GM12878 (cell line): ENCODE results near the gene ZNF616. TPM values are rescaled to one million over a fixed set of nuclear protein-coding genes. Genes with fewer than 3 reads are reported as not detected.

Experiments used
- ATAC-seq: fragments of 200-7000 bp; cut with Tn5 transposase; 3 replicates; pipeline ENCODE4 v1.9.1; 2020; ENCODE audit warnings: mild to moderate bottlenecking, moderate library complexity
- BruUV-seq: library from RNA; stranded (reverse); fragments of 400-500 nt; replicated peaks from 2 replicates; lab custom pipeline; 2021; lab: Mats Ljungman, UMichigan
- CTCF ChIA-PET: fragments of 300-600 bp; sonication (Branson Sonifier 250); formaldehyde crosslinking; extraction: SDS; loops from one replicate; lab custom pipeline; 2021; ENCODE audit warnings: inconsistent platforms; lab: Yijun Ruan, JAX
- POLR2A ChIA-PET: fragments of 350-600 bp; formaldehyde crosslinking; extraction: SDS; loops from one replicate; lab custom pipeline; 2021; ENCODE audit warnings: inconsistent platforms; lab: Charles Lee
- RAD21 ChIA-PET: fragments of 300-600 bp; sonication (Branson Sonifier 250); formaldehyde crosslinking; loops from one replicate; lab custom pipeline; 2023; ENCODE audit warnings: antibody characterized with exemption; ENCODE audit not compliant: unreplicated experiment; lab: Charles Lee
- SMC1A ChIA-PET: fragments of 300-600 bp; sonication (Branson Sonifier 250); formaldehyde crosslinking; loops from one replicate; lab custom pipeline; 2023; ENCODE audit not compliant: unreplicated experiment, uncharacterized antibody; lab: Charles Lee
- DNase-seq: peaks from one replicate; pipeline ENCODE4 v3.0.0-alpha.2; 2011; ENCODE audit warnings: low read depth, low spot score
- FAIRE-seq: peaks from 3 replicates; lab custom pipeline; 2011; peaks lifted over from hg19 to GRCh38; lab: Jason Lieb, UNC
- H2AFZ ChIP-seq: 2 replicates; pipeline ENCODE4 v1.6.0; 2011; ENCODE audit warnings: low read depth, low read length, control low read depth; ENCODE audit not compliant: control insufficient read depth
- H3K27ac ChIP-seq: 2 replicates; pipeline ENCODE4 v1.5.1; 2011; ENCODE audit warnings: control low read depth; ENCODE audit not compliant: control insufficient read depth, insufficient read depth
- H3K27me3 ChIP-seq, 2 experiments: replicated peaks in 1 of 2; 2 replicates each; pipeline versions ENCODE4 v1.6.0 to v1.6.1; 2011; ENCODE audit warnings: low read length in 1 of 2; ENCODE audit not compliant: control insufficient read depth in 2 of 2, insufficient read depth in 2 of 2
- H3K36me3 ChIP-seq, 2 experiments: 2 replicates each; pipeline ENCODE4 v1.5.1; 2011; ENCODE audit warnings: low read length in 1 of 2; ENCODE audit not compliant: control insufficient read depth in 2 of 2, insufficient read depth in 2 of 2
- H3K4me1 ChIP-seq: 2 replicates; pipeline ENCODE4 v1.6.1; 2011; ENCODE audit warnings: mild to moderate bottlenecking, low read length, moderate library complexity, mixed read lengths; ENCODE audit not compliant: control insufficient read depth, insufficient read depth
- H3K4me2 ChIP-seq: 2 replicates; pipeline ENCODE4 v1.6.0; 2011; ENCODE audit warnings: control low read depth; ENCODE audit not compliant: control insufficient read depth, insufficient read depth
- H3K4me3 ChIP-seq: fragments of 200-600 bp; sonication (generic); 2 replicates; pipeline ENCODE4 v1.5.1; 2016
- H3K79me2 ChIP-seq: 2 replicates; pipeline ENCODE4 v1.6.0; 2011; ENCODE audit warnings: low read length; ENCODE audit not compliant: control insufficient read depth, insufficient read depth
- H3K9ac ChIP-seq: 2 replicates; pipeline ENCODE4 v1.8.0; 2011; ENCODE audit warnings: low read length, control low read depth, mixed read lengths; ENCODE audit not compliant: control insufficient read depth, insufficient read depth
- H3K9me3 ChIP-seq: replicated peaks from 3 replicates; pipeline ENCODE4 v1.5.1; 2011; ENCODE audit warnings: mild to moderate bottlenecking, low read length; ENCODE audit not compliant: control insufficient read depth, insufficient read depth
- H4K20me1 ChIP-seq: 2 replicates; pipeline ENCODE4 v1.6.0; 2011; ENCODE audit not compliant: control insufficient read depth, insufficient read depth
- ATF3 ChIP-seq: IDR thresholded peaks from 2 replicates; pipeline ENCODE4 v1.6.1; 2011; ENCODE audit warnings: low read depth, mild to moderate bottlenecking, low read length, moderate library complexity, borderline replicate concordance; ENCODE audit errors: extremely low read depth
- ATF7 ChIP-seq: fragments of 450-650 bp; IDR thresholded peaks from 2 replicates; pipeline ENCODE4 v1.6.1; 2016; ENCODE audit warnings: low read depth, mild to moderate bottlenecking
- CREB1 ChIP-seq: IDR thresholded peaks from 2 replicates; pipeline ENCODE4 v1.6.1; 2012; ENCODE audit warnings: low read depth, mild to moderate bottlenecking, inconsistent platforms
- CREM ChIP-seq: IDR thresholded peaks from 2 replicates; pipeline ENCODE4 v1.6.1; 2014; ENCODE audit warnings: antibody characterized with exemption, low read depth
- E4F1 ChIP-seq: fragments of 450-650 bp; IDR thresholded peaks from 2 replicates; pipeline ENCODE4 v1.6.1; 2018; ENCODE audit warnings: borderline replicate concordance, mild to moderate bottlenecking; ENCODE audit not compliant: partially characterized antibody
- HDAC6 ChIP-seq: fragments of 200-600 bp; sonication (generic); IDR thresholded peaks from one replicate; pipeline ENCODE4 v1.8.0; 2017; ENCODE audit warnings: antibody characterized with exemption; ENCODE audit not compliant: unreplicated experiment
- IRF3 ChIP-seq: fragments of 450-650 bp; IDR thresholded peaks from 2 replicates; pipeline ENCODE4 v1.6.1; 2014; ENCODE audit warnings: mild to moderate bottlenecking
- MXI1 ChIP-seq: fragments of 150-350 bp; IDR thresholded peaks from 2 replicates; pipeline ENCODE4 v1.6.1; 2011; ENCODE audit warnings: low read depth, mild to moderate bottlenecking, inconsistent platforms, low read length, improper control_type of control experiment
- RAD51 ChIP-seq: fragments of 450-650 bp; IDR thresholded peaks from 2 replicates; pipeline ENCODE4 v1.6.1; 2016; ENCODE audit warnings: moderate library complexity, mild to moderate bottlenecking, inconsistent platforms
- WRNIP1 ChIP-seq: IDR thresholded peaks from 2 replicates; pipeline ENCODE4 v1.6.1; 2011; ENCODE audit warnings: low read depth, low read length, improper control_type of control experiment, borderline replicate concordance
- WGBS: methylation state at CpG from one replicate; pipeline ENCODE4 v1.1.6; 2016; ENCODE audit warnings: low lambda C conversion rate; ENCODE audit not compliant: insufficient replicate concordance, insufficient coverage; ENCODE audit errors: missing lambda C conversion rate; 5-methylcytosine and 5-hydroxymethylcytosine counted together
- in situ Hi-C: fragments of 300-500 bp; cut with MboI; formaldehyde crosslinking; loops from 9 replicates; pipeline ENCODE4 v1.14.3; 2018; ENCODE audit warnings: mixed read lengths
- intact Hi-C: fragments of 100-400 bp; cut with micrococcal nuclease; formaldehyde crosslinking; loops from one replicate; pipeline ENCODE4 v1.14.2; 2022; ENCODE audit not compliant: unreplicated experiment
- polyA plus RNA-seq, 11 experiments: library from polyadenylated mRNA; depleted of rRNA in 4 of 11; unstranded in 6 of 11; stranded (reverse) in 5 of 11; fragments of >200 nt; fragmentation: Nextera tagmentation in 4 of 11; fragmentation: Illumina TruSeq in 1 of 11; extraction: Ambion mirVana in 4 of 11; extraction: Trizol in 1 of 11; gene quantifications; 1 replicate in 1 of 11; 2 replicates in 10 of 11; pipeline versions ENCODE4 v1.2.1 to v1.2.3, GENCODE V29; 2011 to 2016; ENCODE audit warnings: inconsistent platforms in 2 of 11, missing spikeins in 2 of 11, low read depth in 1 of 11
- total RNA-seq, 4 experiments: library from RNA; depleted of rRNA in 3 of 4; stranded (reverse); fragments of >200 nt in 3 of 4; fragmentation: Illumina TruSeq in 1 of 4; extraction: Trizol in 1 of 4; gene quantifications; 2 replicates each; pipeline versions ENCODE4 v1.2.1 to v1.2.3, GENCODE V29; 2013 to 2021

The ZNF616 gene
- total and polyA plus RNA-seq, 10 of the 15 experiments (the other 5 are each of a cell fraction or from before 2014, with no cell fraction given): 1.1 to 5.9 (median 3.8) TPM

GRCh38 chr19:52138278-52138982 lies 1.3 kb downstream of the ZNF616 start (continued):
- TF ChIP-seq E4F1 (no peak), IRF3 (no peak)

GRCh38 chr19:52120286-52120685 lies 19.5 kb downstream of the ZNF616 start:
- Histone ChIP-seq H4K20me1 (no peaks in the 10 kb centered on the region), H3K9me3 (peaks cover 52% of the 10 kb centered on the region), H3K4me1 (no peaks in the 10 kb centered on the region), H3K27ac (no peak overlapping the region), H3K4me2 (no peak overlapping the region), H3K27me3 (no peaks in the 10 kb centered on the region), H2AFZ (no peak overlapping the region), H3K79me2 (no peaks in the 10 kb centered on the region), H3K36me3 (peaks cover 4 to 14% of the 10 kb centered on the region in 2 experiments), H3K4me3 (no peak overlapping the region), H3K9ac (no peak overlapping the region)
- FAIRE-seq: no peak
- BruUV-seq: no TSS peak
- in situ Hi-C loops (no loop called here), intact Hi-C loops (no loop called here)
- RAD21 ChIA-PET: no interaction called here
- no peak for ATAC-seq
- CTCF ChIA-PET: no interaction called here
- TF ChIP-seq MXI1 (no peak), WRNIP1 (no peak), CREB1 (no peak), RAD51 (no peak), HDAC6 (no peak), ATF7 (no peak), CREM (no peak), ATF3 (no peak)
- POLR2A ChIA-PET: no interaction called here
- 94% methylated on average over 3 of the region's 3 CpGs for WGBS
- no peak for DNase-seq
- SMC1A ChIA-PET: no interaction called here
